ENCODE data around the gene SMIM8.

- no peak for TF ChIP-seq POLR2A (IDR thresholded peaks at IDR 0.05)
- TF ChIP-seq, protein P1, sequence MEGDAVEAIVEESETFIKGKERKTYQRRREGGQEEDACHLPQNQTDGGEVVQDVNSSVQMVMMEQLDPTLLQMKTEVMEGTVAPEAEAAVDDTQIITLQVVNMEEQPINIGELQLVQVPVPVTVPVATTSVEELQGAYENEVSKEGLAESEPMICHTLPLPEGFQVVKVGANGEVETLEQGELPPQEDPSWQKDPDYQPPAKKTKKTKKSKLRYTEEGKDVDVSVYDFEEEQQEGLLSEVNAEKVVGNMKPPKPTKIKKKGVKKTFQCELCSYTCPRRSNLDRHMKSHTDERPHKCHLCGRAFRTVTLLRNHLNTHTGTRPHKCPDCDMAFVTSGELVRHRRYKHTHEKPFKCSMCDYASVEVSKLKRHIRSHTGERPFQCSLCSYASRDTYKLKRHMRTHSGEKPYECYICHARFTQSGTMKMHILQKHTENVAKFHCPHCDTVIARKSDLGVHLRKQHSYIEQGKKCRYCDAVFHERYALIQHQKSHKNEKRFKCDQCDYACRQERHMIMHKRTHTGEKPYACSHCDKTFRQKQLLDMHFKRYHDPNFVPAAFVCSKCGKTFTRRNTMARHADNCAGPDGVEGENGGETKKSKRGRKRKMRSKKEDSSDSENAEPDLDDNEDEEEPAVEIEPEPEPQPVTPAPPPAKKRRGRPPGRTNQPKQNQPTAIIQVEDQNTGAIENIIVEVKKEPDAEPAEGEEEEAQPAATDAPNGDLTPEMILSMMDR (IDR thresholded peaks at IDR 0.05), result no peak
These were observed 7.3 kb upstream of the SMIM8 start for GRCh38 chr6:87315071-87315470.

Data from adrenal gland (tissue), 5 donors.